ENCODE data around the gene PGM2. TPM values are rescaled to one million over a fixed set of nuclear protein-coding genes. Genes with fewer than 3 reads are reported as not detected.
A peak's percentile ranks its signal among the peaks of the same experiment; 100 is the strongest.
"Not testable (repeated sequence)": the region's sequence is repeated elsewhere in the genome, so short reads cannot be mapped to it uniquely, and the experiment has no call there.

The PGM2 gene
- polyA plus RNA-seq (2011; rRNA removed) (17.0 and 37.9 TPM in 2 replicates), polyA minus RNA-seq (2011; rRNA and poly(A)+ RNA removed) (9.3 and 11.7 TPM in 2 replicates)

GRCh38 chr4:37826295-37827029, at the start of gene PGM2:
Gene PGM2 (plus strand): TSS chr4:37826686. CDS start chr4:37826733, 47 bp downstream.
- TF ChIP-seq CTCF (IDR thresholded peaks at IDR 0.05; ENCODE audit: insufficient read depth, low read depth, low read length), result peak; percentile 23
- POLR2A ChIA-PET, result no interaction called here
- no peaks in the 10 kb centered on the region for H3K27me3 ChIP-seq (ENCODE audit: control insufficient read depth, insufficient read depth, low read length)
- H3K36me3 ChIP-seq (ENCODE audit: control insufficient read depth, insufficient read depth, low read length), result peaks cover 2% of the 10 kb centered on the region; the same call in 1 of the 2 replicates
- DNase-seq (ENCODE audit: low read depth), result peak; percentile 16
- CTCF ChIA-PET, result interaction anchor here (0.6 to 1.7 kb wide), 11 partner anchors 9 to 225 kb away, joined by 3 to 6 read pairs (median 3); no protein-coding TSS in a partner anchor
- peak within 1 kb of the TSS; percentile 74 for H3K4me3 ChIP-seq (ENCODE audit: low read depth, low read length)

- TF ChIP-seq CTCF (IDR thresholded peaks at IDR 0.05; ENCODE audit: insufficient read depth, low read depth, low read length), result no peak
- peaks cover 3% of the 10 kb centered on the region for H3K27me3 ChIP-seq (ENCODE audit: control insufficient read depth, insufficient read depth, low read length)
- H3K36me3 ChIP-seq (ENCODE audit: control insufficient read depth, insufficient read depth, low read length), result no peaks in the 10 kb centered on the region
- no peak overlapping the region for H3K4me3 ChIP-seq (ENCODE audit: low read depth, low read length)
- no peak for DNase-seq (ENCODE audit: low read depth)
- ChIA-PET POLR2A (no interaction called here), CTCF (interaction anchor here (1.3 kb wide), 1 partner anchor 19 kb away, joined by 4 read pairs; no protein-coding TSS in a partner anchor)
Measured at GRCh38 chr4:37779896-37780295, 46.6 kb upstream of the PGM2 start.

- ChIA-PET POLR2A (no interaction called here), CTCF (interaction anchor here (2.1 kb wide), 1 partner anchor 178 kb away, joined by 10 read pairs; no protein-coding TSS in a partner anchor)
- TF ChIP-seq CTCF (IDR thresholded peaks at IDR 0.05; ENCODE audit: insufficient read depth, low read depth, low read length), result no peak
- no peaks in the 10 kb centered on the region for H3K36me3 ChIP-seq (ENCODE audit: control insufficient read depth, insufficient read depth, low read length)
- H3K27me3 ChIP-seq (ENCODE audit: control insufficient read depth, insufficient read depth, low read length), result peaks cover 5% of the 10 kb centered on the region
- no peak for DNase-seq (ENCODE audit: low read depth)
- H3K4me3 ChIP-seq (ENCODE audit: low read depth, low read length), result no peak overlapping the region
Measured at GRCh38 chr4:37780444-37781130, 45.9 kb upstream of the PGM2 start.

GRCh38 chr4:37781131-37781455, 45.4 kb upstream of the PGM2 start:
- no peak for TF ChIP-seq CTCF (IDR thresholded peaks at IDR 0.05; ENCODE audit: insufficient read depth, low read depth, low read length)
- Histone ChIP-seq H3K4me3 (ENCODE audit: low read depth, low read length) (no peak overlapping the region), H3K36me3 (ENCODE audit: control insufficient read depth, insufficient read depth, low read length) (no peaks in the 10 kb centered on the region), H3K27me3 (ENCODE audit: control insufficient read depth, insufficient read depth, low read length) (peaks cover 5% of the 10 kb centered on the region)
- ChIA-PET CTCF (interaction anchor here (2.1 kb wide), 1 partner anchor 178 kb away, joined by 10 read pairs; no protein-coding TSS in a partner anchor), POLR2A (no interaction called here)
- no peak for DNase-seq (ENCODE audit: low read depth)

- POLR2A ChIA-PET; CTCF ChIA-PET; DNase-seq (ENCODE audit: low read depth); H3K4me3 ChIP-seq (ENCODE audit: low read depth, low read length); H3K27me3 ChIP-seq (ENCODE audit: control insufficient read depth, insufficient read depth, low read length); H3K36me3 ChIP-seq (ENCODE audit: control insufficient read depth, insufficient read depth, low read length): not testable (repeated sequence)
Measured at GRCh38 chr4:37786267-37786666, 40.2 kb upstream of the PGM2 start.

GRCh38 chr4:37787883-37788460, 38.5 kb upstream of the PGM2 start:
- H3K27me3 ChIP-seq (ENCODE audit: control insufficient read depth, insufficient read depth, low read length); CTCF ChIA-PET; H3K4me3 ChIP-seq (ENCODE audit: low read depth, low read length); DNase-seq (ENCODE audit: low read depth); H3K36me3 ChIP-seq (ENCODE audit: control insufficient read depth, insufficient read depth, low read length); POLR2A ChIA-PET: not testable (repeated sequence)
